PFSK-1 (cell line): Measurements from ENCODE around the gene C14orf119.

ENCODE experiments used
- FOXP2 ChIP-seq: optimal IDR thresholded peaks from 2 replicates; pipeline ENCODE3; 2011; ENCODE audit warnings: borderline replicate concordance, control low read depth, inconsistent platforms; ENCODE audit not compliant: insufficient read depth; ENCODE audit errors: extremely low read length, extremely low read depth
- POLR2AphosphoS5 ChIP-seq: IDR thresholded peaks from 2 replicates; pipeline ENCODE4 v1.6.1; 2012; ENCODE audit warnings: low read depth, mild to moderate bottlenecking, control low read depth, low read length, moderate library complexity
- SIN3A ChIP-seq: IDR thresholded peaks from 2 replicates; pipeline ENCODE4 v1.6.1; 2012; ENCODE audit warnings: mild to moderate bottlenecking, low read length, moderate library complexity, borderline replicate concordance; ENCODE audit not compliant: insufficient read depth
- TAF1 ChIP-seq: IDR thresholded peaks from 2 replicates; pipeline ENCODE4 v1.6.1; 2012; ENCODE audit warnings: low read length, control low read depth, borderline replicate concordance; ENCODE audit not compliant: insufficient read depth
- TF ChIP-seq, protein P1 (sequence below), 2 experiments: IDR thresholded peaks; 2 replicates each; pipeline versions ENCODE4 v1.6.1 to v1.8.0; 2011 to 2012; ENCODE audit warnings: low read depth in 2 of 2, low read length in 2 of 2, control low read depth in 1 of 2, inconsistent platforms in 1 of 2, mild to moderate bottlenecking in 1 of 2, moderate library complexity in 1 of 2; ENCODE audit not compliant: insufficient read depth in 1 of 2

The C14orf119 gene

DNA sequence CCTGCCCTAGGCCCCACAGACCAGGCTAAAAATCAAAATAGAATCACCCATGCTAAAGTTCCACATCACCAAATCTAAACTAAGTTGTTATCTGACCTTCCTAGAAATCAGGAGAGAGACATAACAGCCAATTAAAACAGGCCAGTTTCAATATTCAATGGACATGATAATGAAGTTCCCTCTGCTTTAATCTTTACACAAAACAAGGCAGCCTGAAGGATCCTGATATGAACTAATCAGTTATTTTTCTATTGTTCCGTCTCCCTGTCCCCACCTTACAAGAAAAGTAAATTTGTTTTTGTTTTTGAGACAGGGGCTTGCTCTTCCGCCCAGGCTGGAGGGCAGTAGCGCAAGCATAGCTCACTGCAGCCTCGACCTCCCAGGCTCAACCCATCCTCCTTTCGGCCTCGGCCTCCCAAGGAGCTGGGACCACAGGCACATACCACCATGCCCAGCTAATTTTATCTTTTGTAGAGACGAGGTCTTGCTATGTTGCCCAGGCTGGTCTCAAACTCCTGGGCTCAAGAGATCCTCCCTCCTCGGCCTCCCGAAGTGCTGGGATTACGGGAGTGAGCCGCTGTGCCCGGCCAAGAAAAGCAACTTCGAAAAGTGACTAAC lies 29.1 kb downstream of the C14orf119 start:
- TF ChIP-seq SIN3A (no peak), FOXP2 (no peak), POLR2AphosphoS5 (no peak), TAF1 (no peak)
- TF ChIP-seq, protein P1, sequence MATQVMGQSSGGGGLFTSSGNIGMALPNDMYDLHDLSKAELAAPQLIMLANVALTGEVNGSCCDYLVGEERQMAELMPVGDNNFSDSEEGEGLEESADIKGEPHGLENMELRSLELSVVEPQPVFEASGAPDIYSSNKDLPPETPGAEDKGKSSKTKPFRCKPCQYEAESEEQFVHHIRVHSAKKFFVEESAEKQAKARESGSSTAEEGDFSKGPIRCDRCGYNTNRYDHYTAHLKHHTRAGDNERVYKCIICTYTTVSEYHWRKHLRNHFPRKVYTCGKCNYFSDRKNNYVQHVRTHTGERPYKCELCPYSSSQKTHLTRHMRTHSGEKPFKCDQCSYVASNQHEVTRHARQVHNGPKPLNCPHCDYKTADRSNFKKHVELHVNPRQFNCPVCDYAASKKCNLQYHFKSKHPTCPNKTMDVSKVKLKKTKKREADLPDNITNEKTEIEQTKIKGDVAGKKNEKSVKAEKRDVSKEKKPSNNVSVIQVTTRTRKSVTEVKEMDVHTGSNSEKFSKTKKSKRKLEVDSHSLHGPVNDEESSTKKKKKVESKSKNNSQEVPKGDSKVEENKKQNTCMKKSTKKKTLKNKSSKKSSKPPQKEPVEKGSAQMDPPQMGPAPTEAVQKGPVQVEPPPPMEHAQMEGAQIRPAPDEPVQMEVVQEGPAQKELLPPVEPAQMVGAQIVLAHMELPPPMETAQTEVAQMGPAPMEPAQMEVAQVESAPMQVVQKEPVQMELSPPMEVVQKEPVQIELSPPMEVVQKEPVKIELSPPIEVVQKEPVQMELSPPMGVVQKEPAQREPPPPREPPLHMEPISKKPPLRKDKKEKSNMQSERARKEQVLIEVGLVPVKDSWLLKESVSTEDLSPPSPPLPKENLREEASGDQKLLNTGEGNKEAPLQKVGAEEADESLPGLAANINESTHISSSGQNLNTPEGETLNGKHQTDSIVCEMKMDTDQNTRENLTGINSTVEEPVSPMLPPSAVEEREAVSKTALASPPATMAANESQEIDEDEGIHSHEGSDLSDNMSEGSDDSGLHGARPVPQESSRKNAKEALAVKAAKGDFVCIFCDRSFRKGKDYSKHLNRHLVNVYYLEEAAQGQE (IDR thresholded peaks at IDR 0.05; ENCODE audit: insufficient read depth in 1 of 2, low read depth in 2 of 2, low read length in 2 of 2) = no peak

DNA sequence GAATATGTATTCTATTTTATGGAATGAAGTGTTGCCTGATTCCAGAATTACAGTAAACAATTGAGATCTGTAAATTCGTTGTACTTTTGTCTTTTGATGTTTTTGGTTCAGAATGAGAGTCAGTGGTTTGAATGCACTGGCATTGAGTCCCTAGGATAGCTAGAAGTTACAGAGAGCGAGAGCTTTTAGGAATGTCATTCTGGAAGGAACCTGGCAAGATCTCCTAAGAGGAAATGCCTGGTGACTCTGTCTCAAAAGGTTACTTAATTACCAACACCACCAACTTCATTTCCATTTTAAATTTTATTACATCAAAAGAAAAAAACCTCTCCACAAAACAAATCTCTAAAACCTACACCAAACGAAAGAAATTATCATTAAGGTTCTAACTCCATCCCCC lies 29.7 kb downstream of the C14orf119 start:
- TF ChIP-seq, protein P1 (IDR thresholded peaks at IDR 0.05; ENCODE audit: insufficient read depth in 1 of 2, low read depth in 2 of 2, low read length in 2 of 2) = no peak
- TF ChIP-seq TAF1 = no peak
- no peak for TF ChIP-seq POLR2AphosphoS5
- no peak for TF ChIP-seq SIN3A
- TF ChIP-seq FOXP2 = no peak

DNA sequence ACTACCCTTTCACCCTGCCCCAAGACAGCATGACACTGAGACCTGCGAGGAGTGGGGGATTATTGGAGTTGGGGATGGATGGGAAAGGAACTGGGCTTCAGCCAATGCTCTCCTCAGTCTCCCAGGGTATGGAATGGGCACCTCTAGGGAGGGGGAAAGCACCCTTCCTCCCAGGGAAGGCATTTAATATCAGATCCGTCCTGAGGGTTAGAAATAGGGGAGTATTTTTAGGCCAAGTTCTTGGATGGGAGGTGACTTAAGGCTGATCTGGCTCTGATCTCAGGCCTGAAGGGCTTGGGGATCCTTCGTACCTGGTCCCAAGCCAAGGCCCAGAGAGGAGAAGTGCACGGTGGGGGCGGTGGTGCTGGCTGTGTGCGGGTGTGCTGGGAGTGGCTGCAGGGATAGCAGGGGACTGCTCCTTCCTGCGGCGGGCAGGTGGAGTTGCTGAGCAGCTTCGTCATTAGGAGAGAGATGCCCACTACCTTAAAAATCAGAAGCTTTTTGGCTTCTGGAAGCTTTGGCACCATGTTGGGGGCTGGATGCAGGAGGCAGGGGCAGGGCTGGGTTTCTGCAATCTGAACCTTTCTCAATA lies 30.7 kb downstream of the C14orf119 start:
- TF ChIP-seq SIN3A (no peak), POLR2AphosphoS5 (no peak), TAF1 (no peak), FOXP2 (no peak)
- TF ChIP-seq, protein P1 (IDR thresholded peaks at IDR 0.05; ENCODE audit: insufficient read depth in 1 of 2, low read depth in 2 of 2, low read length in 2 of 2) = no peak

DNA sequence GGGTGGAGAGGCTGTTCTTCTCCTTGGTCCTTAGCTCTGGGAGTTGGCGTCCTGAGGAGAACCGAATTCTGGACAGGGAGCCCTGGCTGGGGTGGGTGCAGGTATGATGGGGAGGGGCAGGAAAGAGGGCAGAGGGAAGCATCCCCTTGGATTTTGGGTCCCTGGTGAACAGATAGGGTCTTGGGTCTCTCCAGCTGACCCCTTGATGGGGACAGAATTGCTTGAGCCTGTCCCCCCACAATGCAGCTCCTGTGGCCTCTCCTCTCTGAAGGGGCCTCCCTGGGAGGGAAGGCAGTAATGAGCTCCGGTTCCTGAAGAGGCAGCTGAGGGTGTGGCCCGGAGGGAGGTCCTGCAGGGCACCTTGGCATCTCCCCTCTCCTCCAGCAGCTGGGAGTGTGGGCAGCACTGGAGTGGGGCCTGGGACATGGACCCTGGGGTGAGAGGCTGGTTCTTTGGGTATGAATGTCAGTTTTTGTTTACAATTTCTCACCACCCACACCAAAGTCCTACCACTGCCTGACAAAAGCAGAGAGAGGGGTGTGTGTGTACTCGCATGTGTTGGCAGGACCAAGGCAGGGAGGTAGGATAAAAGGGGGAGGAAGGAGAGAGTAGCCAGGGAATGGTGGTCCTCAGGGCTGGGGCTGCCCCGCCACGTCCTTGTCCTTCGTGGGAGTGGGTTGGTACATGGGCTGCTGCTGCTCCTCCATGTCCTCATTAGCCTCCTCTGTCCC lies 31.4 kb downstream of the C14orf119 start:
- TF ChIP-seq FOXP2 (no peak), POLR2AphosphoS5 (no peak), TAF1 (no peak), SIN3A (no peak)
- TF ChIP-seq, protein P1 (IDR thresholded peaks at IDR 0.05; ENCODE audit: insufficient read depth in 1 of 2, low read depth in 2 of 2, low read length in 2 of 2) = no peak
